GM18507 (cell line): ENCODE data around the gene ACTR1B.
A peak's percentile ranks its signal among the peaks of the same experiment; 100 is the strongest.
"Not testable (repeated sequence)": the region's sequence is repeated elsewhere in the genome, so short reads cannot be mapped to it uniquely, and the experiment has no call there.

Experiments used
- DNase-seq: peaks from one replicate; pipeline ENCODE4 v3.0.0; 2011; ENCODE audit warnings: low read depth; ENCODE audit not compliant: insufficient read length; ENCODE audit errors: extremely low spot score
- FAIRE-seq: peaks from 2 replicates; lab custom pipeline; 2011; peaks lifted over from hg19 to GRCh38; lab: Jason Lieb, UNC

The ACTR1B gene

GRCh38 chr2:97663962-97664635 is at the start of gene ACTR1B:
ACTR1B (minus strand) TSS chr2:97664044; CDS start chr2:97663890, 154 bp downstream.
- DNase-seq = peak; percentile 92
- FAIRE-seq = peak; percentile 97

GRCh38 chr2:97712693-97713295 is 49.0 kb upstream of the ACTR1B start:
- DNase-seq = no peak
- FAIRE-seq = no peak

DNA sequence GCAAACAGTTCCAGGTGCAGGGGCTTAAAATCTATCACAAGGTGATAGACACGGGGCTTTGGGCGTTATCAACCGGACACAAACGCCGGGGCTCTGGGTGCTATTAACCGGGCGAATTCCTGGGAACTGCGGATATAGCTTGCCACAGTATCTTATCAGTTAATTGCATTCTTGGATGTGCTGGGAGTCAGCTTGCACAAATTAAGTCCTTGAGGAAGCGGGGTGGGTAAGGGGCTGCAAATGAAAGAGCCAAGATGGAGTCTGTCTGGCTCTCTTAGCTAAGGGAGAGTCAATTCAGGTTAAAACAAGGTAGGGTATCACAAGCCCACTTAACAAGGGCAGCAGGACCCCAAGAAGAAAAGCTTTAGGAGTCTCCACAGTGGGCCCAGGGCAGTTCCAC is 48.3 kb upstream of the ACTR1B start:
- not testable (repeated sequence) for DNase-seq, FAIRE-seq

- DNase-seq (no peak), FAIRE-seq (no peak)
These were observed 47.5 kb upstream of the ACTR1B start for GRCh38 chr2:97711394-97711711.

GRCh38 chr2:97708608-97709007 is 44.8 kb upstream of the ACTR1B start:
- no peak for FAIRE-seq
- no peak for DNase-seq

- DNase-seq (no peak), FAIRE-seq (no peak)
These were observed 44.2 kb upstream of the ACTR1B start for GRCh38 chr2:97708048-97708380.

GRCh38 chr2:97707362-97708047 is 43.7 kb upstream of the ACTR1B start:
- no peak for DNase-seq
- no peak for FAIRE-seq

DNA sequence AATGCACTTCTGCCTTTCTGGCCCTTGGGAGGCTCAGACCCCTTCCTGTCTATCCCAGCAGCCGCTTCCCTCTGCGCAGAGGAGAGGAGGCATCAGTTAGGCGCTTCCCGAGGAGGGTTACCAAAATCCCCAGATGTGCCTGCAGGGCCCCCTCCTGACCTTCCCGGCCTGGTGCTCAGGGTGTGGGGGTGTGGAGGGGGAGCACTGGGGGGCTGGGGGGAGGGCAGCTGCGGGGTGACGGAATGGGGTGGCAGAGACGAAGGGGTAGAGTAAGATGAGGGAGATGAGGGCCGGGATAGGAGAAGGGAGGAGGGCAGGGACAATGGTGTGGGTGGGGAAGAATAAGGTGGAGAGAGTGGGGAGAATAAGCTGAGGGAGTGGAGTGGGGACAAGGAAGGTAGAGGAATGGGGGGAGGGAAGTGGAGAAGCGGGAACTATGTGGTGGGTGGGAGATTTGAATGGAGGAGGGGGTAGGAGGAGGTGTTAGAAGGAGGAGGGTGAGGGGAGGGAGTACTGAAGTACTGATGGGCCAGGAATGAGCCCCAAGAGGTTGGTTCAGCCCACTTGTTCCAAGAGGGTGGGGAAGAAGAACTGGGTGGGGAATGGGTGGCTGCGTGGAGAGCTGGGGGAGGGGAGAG is 43.0 kb upstream of the ACTR1B start:
- DNase-seq = no peak
- no peak for FAIRE-seq

GRCh38 chr2:97706112-97706511 is 42.3 kb upstream of the ACTR1B start:
- FAIRE-seq (no peak), DNase-seq (no peak)

DNA sequence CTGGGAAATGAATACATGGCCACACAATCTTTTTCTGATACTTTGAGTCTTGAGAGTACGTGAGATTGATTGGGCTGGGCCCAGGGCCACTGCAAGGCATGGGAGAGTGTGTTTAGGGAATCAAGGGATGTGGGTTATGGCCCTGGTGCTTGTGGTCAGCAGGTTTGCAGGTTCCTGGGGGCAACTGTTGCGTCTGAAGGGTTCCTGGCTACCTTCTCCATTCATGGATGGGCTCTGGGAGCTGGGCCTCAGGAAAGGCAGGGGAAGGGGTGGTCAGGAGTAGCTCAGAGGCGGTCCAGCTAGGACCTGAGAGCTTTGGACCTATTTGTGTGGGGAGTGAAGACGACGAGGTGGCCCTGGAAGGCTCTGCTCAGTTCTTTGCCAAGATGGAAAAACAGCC is 41.1 kb upstream of the ACTR1B start:
- DNase-seq (no peak), FAIRE-seq (no peak)

- no peak for FAIRE-seq
These were observed 39.9 kb upstream of the ACTR1B start for GRCh38 chr2:97703741-97704140.

GRCh38 chr2:97702731-97703470 is 39.1 kb upstream of the ACTR1B start:
- DNase-seq (no peak), FAIRE-seq (no peak)

More at GRCh38 chr2:97703741-97704140, 39.9 kb upstream of the ACTR1B start:
- no peak for DNase-seq

GRCh38 chr2:97701851-97702465 is 38.1 kb upstream of the ACTR1B start:
- FAIRE-seq (no peak), DNase-seq (no peak)

DNA sequence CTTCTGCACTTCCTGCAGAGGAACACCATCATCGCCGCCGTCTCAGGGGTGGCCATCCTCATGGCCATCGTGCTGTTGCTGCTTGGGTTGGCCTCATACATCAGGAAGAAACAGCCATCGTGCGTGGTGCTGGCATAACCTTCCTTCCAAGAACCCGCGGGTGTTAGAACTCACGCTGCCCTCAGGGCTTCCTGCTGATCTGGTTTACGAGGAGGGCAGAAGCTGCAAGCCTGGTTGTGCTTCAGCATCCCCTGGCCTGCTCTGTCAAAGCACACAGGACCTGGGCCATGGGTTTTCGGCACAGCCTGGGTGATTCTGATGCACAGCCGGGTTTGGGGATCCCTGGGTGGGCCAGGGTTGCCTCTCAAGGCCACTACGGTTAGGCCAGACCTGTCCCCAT is 37.3 kb upstream of the ACTR1B start:
- DNase-seq = no peak
- FAIRE-seq = no peak

DNA sequence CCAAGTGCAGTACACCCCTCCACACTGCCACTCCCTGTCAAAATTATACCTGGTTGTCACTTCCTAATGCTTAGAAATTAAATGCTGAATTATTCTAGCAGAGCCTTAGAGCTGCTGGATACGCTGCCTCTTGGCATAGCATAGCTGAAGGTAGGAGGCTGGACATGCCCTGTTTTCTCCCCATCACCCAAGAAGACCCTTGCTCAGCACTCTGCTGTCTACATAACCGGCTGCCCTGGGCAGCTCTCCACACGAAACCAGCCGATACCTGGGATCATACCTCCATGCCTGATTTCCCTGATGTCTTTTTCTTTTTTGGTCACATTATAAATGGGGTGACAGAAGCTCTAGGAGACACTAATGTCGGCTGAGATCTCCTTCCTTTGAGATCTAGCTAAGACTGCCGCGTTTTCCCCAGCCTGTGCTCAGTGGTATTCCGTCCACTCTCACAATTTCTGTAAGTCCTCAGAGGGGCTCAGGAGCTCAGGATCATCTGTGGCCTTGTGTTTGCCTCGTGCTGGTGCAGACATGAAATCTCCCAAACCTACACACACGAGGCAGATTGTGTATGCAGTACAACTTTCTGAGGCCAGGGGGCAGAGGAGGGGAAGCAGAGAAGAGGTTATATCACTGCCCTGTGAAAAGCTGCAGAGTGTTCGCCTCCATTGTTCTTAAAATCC is 36.1 kb upstream of the ACTR1B start:
- FAIRE-seq = peak; percentile 59
- DNase-seq = no peak

DNA sequence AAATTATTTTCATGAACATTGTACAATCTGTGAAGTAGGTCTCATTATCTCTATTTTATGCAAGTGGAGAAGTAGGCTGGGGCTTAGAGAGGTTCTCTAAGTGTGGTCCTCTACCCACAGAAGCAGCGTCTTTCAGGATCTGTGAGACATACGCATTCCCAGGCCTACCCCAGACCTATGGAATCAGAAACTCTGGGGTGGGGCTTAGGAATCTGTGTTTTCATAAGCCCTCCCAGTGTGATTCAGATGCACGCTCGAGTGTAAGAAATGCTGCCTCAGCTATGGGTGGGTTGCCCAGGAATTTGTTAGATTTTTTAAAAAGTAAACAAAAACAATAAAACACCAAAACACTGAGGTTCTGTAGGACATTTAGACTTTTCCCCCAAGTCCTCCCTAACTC is 34.7 kb upstream of the ACTR1B start:
- no peak for DNase-seq
- no peak for FAIRE-seq

DNA sequence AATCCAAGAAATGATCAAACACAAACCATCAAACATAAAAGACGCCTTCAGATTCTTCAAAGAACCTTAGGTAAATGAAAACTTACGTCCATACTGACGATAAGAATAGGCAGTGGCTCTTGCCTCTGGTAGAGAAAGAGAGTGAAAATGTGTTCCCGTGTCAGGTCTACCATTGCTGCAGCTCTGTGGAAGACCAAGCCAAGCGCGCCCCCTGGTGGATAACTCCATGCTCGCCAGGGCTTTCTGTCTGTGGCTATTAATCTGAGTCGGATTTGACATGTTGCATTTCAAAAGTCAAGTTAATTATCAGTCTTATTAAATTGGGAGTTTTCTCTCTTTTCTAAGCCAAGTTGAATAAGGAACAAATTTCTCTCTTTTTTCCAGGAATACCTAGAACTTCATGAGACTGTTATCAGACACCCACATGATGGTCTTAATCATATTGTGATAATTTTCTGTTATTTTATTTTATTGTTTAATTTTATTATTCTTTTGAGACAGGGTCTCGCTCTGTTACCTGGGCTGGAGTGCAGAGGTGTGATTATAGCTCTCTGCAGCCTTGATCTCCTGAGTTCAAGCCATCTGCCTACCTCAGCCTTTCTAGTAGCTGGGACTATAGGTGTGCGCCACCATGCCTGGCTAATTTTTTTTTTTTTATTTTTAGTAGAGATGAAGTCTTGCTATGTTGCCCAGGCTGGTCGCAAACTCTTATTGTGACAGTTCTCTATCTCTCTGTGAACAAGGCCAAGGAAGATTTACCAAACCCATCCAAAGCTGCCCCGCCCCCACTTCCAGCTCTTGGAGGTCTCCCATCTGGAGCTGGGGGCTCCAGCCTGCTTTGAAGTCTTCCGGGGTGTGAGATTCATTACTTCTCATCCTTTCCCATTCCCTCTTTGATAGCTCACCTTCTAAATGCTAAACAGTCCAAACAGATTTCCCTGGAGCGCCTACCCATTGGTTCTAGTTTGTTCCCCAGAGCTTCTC is 33.7 kb upstream of the ACTR1B start:
- peak; percentile 88 for FAIRE-seq

GRCh38 chr2:97695744-97696143 is 31.9 kb upstream of the ACTR1B start:
- DNase-seq = no peak

More for the DNA sequence above, 33.7 kb upstream of the ACTR1B start:
- DNase-seq = peak; percentile 65

More at GRCh38 chr2:97695744-97696143, 31.9 kb upstream of the ACTR1B start:
- no peak for FAIRE-seq
